HG02588 (cell line): ENCODE results near the gene AMIGO1.

Experiments used
- ATAC-seq: cut with Tn5 transposase; IDR thresholded peaks from one replicate; pipeline ENCODE4 v1.9.1; 2021; ENCODE audit warnings: mild to moderate bottlenecking, moderate library complexity; ENCODE audit not compliant: unreplicated experiment

The AMIGO1 gene

GRCh38 chr1:109532365-109533136 is 23.0 kb upstream of the AMIGO1 start:
- peak; percentile 64 for ATAC-seq

- no peak for ATAC-seq
These were observed 22.4 kb upstream of the AMIGO1 start for GRCh38 chr1:109531826-109532364.

DNA sequence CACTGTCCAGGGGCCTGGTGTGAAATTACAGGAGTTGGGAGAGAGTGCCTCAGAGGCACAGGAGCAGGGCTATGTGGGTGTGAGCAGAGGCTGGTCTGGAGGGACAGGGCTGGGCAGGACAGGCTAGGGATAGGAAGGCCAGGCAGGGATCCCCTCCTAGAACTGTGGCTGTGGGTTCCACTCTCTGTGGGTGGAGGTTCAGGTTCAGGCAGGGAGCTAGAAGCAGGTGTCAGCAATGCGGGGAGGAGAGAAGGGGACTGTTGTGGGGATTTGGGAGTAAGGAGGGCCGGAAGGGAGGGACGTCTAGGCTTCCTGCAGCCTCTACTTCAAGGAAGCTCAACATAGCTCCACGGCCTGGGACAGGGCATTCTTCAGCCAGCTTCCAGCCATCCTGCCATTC is 21.9 kb upstream of the AMIGO1 start:
- ATAC-seq, result no peak

- no peak for ATAC-seq
These were observed 21.0 kb upstream of the AMIGO1 start for GRCh38 chr1:109530457-109531087.

DNA sequence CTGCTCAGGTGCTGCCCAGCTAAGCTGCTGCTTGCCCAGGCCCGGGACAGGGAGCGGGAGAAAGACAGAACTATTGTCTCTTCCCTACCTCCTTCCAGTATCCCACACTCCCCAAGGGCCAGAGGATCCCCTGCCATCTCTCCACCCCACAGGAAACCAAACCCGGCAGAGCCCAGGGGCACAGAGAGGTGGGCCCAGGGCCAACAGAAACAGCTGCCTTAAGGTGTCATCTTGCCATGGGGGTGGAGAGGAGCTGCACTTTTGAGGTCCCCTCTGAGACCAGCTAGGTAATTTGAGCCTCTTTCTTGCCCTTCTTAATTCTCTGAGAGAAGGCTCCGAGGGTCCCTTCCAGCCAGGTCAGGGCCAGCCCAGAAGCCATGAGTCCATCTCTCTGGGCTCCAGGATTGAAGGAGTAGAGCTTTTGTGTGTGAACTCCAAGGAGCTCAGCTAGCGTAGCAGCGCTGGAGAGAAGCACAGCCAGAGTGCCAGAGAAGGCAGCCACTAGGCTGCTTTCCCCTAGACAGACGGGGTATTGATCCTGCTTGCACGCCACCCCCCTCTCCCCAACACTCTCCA is 20.4 kb upstream of the AMIGO1 start:
- no peak for ATAC-seq

DNA sequence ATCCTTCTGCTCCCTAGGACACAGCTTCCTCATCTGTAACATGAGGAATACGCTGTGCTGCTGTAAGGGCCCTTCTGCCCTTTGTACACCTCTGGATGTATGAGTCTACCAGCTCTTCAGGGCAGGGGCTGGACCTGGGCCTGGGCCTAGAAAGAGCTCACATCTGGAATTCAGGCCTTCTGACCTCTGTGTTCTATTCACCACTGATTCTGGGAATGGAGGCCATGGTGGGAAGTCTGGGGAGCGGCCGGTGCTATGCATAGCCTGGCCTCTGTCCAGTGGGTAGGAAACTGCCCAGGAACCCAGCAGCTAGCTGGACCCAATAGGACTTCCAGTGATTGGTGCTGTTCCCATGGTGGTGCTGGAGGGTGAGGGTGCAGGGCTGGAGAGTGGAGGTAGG is 19.2 kb upstream of the AMIGO1 start:
- no peak for ATAC-seq

GRCh38 chr1:109527846-109528695 is 18.5 kb upstream of the AMIGO1 start:
- ATAC-seq, result no peak

- peak; percentile 72 for ATAC-seq
These were observed 17.7 kb upstream of the AMIGO1 start for GRCh38 chr1:109527098-109527811.

- no peak for ATAC-seq
These were observed 14.2 kb upstream of the AMIGO1 start for GRCh38 chr1:109523706-109524105.

DNA sequence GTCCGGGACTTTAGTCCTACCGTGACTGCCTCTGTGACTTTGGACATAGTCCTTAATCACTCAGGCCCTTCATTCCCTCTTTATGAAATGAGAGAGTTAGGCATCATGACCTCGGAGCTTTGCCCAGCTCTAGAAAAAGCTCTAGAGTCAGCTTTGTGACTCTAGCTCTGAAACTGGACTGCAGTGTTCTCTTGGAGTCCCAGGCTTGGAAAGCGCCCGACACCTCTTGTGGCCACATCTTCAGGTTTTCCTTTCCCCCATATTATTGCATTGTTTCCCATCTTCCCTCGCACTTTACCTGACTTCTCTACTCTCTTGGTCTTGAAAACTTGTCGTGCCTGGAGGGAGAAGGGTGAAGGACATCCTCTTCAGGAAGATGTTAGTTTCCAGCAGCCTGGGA is 12.5 kb upstream of the AMIGO1 start:
- ATAC-seq, result no peak

DNA sequence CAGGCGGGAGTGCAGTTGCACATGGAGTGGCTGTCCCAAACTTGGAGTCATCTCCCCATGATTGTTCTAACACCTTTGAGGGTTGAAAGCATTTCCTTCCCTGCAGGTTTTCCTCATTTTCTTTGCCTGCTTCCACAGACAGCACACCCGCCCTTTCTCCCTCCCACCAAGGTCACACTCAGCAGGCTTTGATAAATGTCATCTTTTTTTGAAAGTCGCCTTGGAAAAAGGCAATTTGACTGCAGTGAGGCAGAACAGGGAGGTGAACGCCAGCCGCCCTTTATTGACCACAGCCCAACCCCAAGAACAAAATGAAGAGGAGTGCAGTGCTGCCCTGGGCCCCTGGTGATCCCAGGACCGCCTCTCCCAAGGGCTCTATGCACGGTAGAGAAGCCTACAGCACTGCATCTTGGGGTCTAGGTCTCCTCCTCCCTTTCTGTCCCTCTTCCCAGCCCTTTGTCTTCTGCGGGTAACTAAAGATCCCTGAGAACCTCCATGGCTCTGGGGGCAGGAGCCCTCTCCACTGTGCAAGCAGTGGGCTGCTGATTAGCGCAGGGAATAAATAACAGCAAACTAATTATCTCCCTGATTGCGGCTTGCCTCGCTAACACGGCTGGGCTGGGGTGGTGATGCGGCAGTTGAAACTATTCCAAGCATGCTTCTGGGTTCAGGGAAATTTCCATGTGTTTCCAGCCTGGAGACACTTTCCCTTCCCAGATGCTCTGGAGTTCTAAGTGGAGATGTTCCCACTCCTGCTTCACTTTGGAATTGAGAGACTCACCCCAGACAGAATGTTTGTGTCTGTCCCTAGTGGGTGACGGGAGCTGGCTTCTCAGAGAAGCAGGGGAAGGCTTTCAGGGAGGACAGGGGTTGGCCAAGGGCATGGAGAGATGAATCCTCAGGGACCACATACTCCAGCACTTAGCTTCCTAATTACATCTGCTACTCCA is 11.8 kb upstream of the AMIGO1 start:
- ATAC-seq, result no peak

- no peak for ATAC-seq
These were observed 7.8 kb upstream of the AMIGO1 start for GRCh38 chr1:109517337-109517736.

DNA sequence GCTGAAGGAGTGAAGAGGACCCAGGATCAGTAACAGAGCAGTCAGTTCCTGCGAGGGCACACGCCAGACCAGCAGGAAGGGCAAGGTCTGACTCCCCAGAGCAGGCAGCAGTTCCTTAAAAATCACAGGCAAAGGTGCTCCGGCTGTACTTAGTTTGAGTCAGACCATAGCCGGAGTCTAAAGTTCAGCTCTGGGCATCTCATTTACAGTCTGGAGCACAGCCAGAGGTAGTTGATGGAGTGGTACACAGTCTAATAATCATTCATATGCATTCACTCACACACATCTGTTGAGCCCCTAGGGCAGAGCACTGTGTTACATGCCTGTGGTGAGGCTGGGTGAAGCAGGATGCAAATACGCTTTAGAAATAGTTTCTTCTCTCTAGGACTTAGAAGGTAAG is 7.3 kb upstream of the AMIGO1 start:
- ATAC-seq, result no peak

GRCh38 chr1:109514846-109515245 is 5.3 kb upstream of the AMIGO1 start:
- ATAC-seq, result no peak

- no peak for ATAC-seq
These were observed 3.7 kb upstream of the AMIGO1 start for GRCh38 chr1:109513110-109513710.

GRCh38 chr1:109508873-109509175 is 703 bp downstream of the AMIGO1 start:
- no peak for ATAC-seq

GRCh38 chr1:109508001-109508872 is 1.3 kb downstream of the AMIGO1 start:
- ATAC-seq, result no peak

DNA sequence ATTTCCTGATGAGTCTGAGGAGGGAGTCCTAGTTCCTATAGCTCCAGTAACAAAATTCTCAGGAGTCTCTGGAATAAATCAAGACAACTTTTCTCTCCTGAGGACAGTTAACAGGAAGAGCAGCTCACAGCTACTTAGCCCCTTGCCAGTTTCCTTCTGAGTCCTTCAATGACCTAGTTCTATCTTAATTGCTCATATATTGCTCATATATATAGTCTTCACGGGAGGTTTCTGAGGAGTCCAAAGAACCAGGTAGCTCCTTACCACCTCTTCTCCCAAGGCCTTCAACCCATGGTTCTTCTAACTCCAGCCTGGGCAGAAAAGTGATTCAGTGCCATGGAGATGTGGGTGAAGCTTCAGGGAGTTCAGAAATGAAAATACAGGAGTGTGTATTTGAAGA is 4.6 kb downstream of the AMIGO1 start:
- ATAC-seq, result no peak
